Pericardium fibroblast (primary cell): ENCODE results near the gene ITGA5. TPM values are rescaled to one million over a fixed set of nuclear protein-coding genes. Genes with fewer than 3 reads are reported as not detected.

Source experiments
- total RNA-seq: library from RNA; depleted of rRNA; stranded (reverse); fragments of >200 nt; gene quantifications from 2 replicates; pipeline ENCODE4 v1.2.3, GENCODE V29; 2015

The ITGA5 gene
- 223 and 233 TPM in 2 replicates for total RNA-seq

GRCh38 chr12:54419088-54419887, at the start of gene ITGA5:
Gene ITGA5, minus strand, starts transcription at chr12:54419266. Its CDS starts 68 bp downstream, at chr12:54419198.

DNA sequence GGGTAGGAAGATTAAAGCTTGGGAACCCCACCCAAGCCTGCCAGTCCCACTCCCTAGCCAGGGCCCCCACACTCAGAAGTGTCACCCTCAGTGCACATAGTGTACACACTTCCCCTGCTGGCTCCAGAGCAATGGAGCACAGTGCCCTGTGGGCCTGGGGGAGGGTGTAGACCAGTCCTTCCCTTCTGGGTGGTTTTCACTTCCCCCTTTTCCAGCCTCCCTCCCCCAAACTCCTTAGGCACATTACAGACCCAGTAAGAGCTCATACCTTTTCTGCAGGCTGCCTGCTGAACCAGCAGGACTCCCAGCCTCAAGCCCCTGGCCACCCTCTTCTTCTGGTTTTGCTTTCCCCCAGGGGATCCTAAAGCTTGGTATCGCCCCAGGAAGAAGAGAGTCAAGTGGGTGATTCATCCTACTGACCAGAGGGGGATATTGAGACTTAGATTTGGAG, 34.5 kb downstream of the ITGA5 start, which contains the start of gene ZNF385A:
ZNF385A (minus strand) TSS at position 143 of the 451 bp plus-strand sequence. CDS start 219 bp downstream, outside the sequence.

DNA sequence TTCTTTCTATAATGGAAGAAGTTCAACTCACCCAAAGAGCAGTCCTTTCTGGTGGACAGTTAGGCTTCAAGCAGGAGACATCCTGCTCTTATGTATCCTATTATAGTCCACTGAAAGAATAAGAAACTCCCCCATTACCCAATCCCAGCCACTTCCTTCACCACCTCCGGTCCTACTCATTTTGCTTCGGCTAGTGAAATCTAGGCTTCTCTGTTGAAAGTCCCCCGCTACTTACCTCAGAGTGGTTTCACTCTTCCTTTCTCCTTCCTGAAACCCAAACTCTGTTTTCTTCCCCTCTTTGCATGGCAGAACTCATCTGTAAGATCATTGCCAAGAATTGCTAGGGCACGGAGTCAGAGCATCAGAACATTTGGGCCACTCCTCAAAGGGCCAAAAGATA, 54.7 kb downstream of the ITGA5 start, which contains the start of gene GPR84:
GPR84 (minus strand) TSS at position 74 of the 400 bp plus-strand sequence. CDS start 635 bp downstream, outside the sequence.

Other genes with a start within 250 kb of the ITGA5 start
- gene SMUG1, start 230.3 kb downstream of the ITGA5 start, total RNA-seq, result 24.3 and 34.7 TPM in 2 replicates
- gene CBX5, start 139.1 kb downstream of the ITGA5 start, total RNA-seq, result 25.4 and 27.2 TPM in 2 replicates
- 412 and 512 TPM in 2 replicates for gene HNRNPA1, start 138.5 kb downstream of the ITGA5 start, total RNA-seq
- not detected in 2 replicates for gene NFE2, start 118.3 kb downstream of the ITGA5 start, total RNA-seq
- gene COPZ1, start 94.1 kb downstream of the ITGA5 start, total RNA-seq, result 126 and 134 TPM in 2 replicates
- not detected in 2 replicates for gene GPR84, start 54.8 kb downstream of the ITGA5 start, total RNA-seq
- 1.9 and 5.6 TPM in 2 replicates for gene ZNF385A, start 34.5 kb downstream of the ITGA5 start, total RNA-seq
- gene GTSF1, start 54.3 kb upstream of the ITGA5 start, total RNA-seq, result not detected in 2 replicates
- not detected in 2 replicates for gene NCKAP1L, start 78.5 kb upstream of the ITGA5 start, total RNA-seq
- gene PDE1B, start 130.3 kb upstream of the ITGA5 start, total RNA-seq, result 0.51 TPM in 1 of 2 replicates, not detected in the other
- gene PPP1R1A, start 169.4 kb upstream of the ITGA5 start, total RNA-seq, result not detected in 2 replicates
- gene LACRT, start 215.6 kb upstream of the ITGA5 start, total RNA-seq, result not detected in 2 replicates
- gene DCD, start 229.1 kb upstream of the ITGA5 start, total RNA-seq, result not detected in 2 replicates